ENCODE measurements around the gene ADCY7. TPM values are rescaled to one million over a fixed set of nuclear protein-coding genes. Genes with fewer than 3 reads are reported as not detected.
"Not testable (repeated sequence)": the region's sequence is repeated elsewhere in the genome, so short reads cannot be mapped to it uniquely, and the experiment has no call there.

Gene ADCY7
- total RNA-seq, 5 donors from 2014 or later (not counting 1 experiment from before 2014, with no cell fraction given) = 201 to 314 (median 278) TPM

GRCh38 chr16:50336884-50337283 is 70.5 kb downstream of the ADCY7 start:
- ChIA-PET POLR2A (interaction anchor here in 1 of 2 donors (0.7 to 1.5 kb wide), 2 partner anchors 10 to 18 kb away, joined by 7 to 8 read pairs; no protein-coding TSS in a partner anchor), CTCF (interaction anchor here in 1 of 2 donors (0.7 to 0.9 kb wide), 4 partner anchors 15 to 64 kb away, joined by 3 to 8 read pairs (median 4); no protein-coding TSS in a partner anchor)
- Histone ChIP-seq H3K36me3 (ENCODE audit: control insufficient read depth in 2 of 2, extremely low read depth in 1 of 2, insufficient read depth in 1 of 2, low read length in 1 of 2) (peaks cover 4 to 39% of the 10 kb centered on the region in 2 donors), H3K27me3 (replicated peaks in 1 of 2; ENCODE audit: control insufficient read depth in 2 of 2, extremely low read depth in 1 of 2, insufficient read depth in 2 of 2, low read length in 1 of 2) (no peaks in the 10 kb centered on the region), H3K4me3 (ENCODE audit: control insufficient read depth in 1 of 2, extremely low read depth in 1 of 2, low read length in 1 of 2) (no peak overlapping the region), H3K27ac (ENCODE audit: low read length) (peak overlapping the region; percentile 94), H3K4me1 (ENCODE audit: control insufficient read depth in 1 of 2, extremely low read depth in 1 of 2, insufficient read depth in 2 of 2, low read length in 2 of 2) (peaks cover 0 to 22% of the 10 kb centered on the region in 2 experiments), H3K9me3 (no peaks in the 10 kb centered on the region)
- Mint-ChIP-seq H3K4me3 (peak overlapping the region in 1 of 3 donors; percentile 63), H3K27me3 (no peaks in the 10 kb centered on the region), H3K4me1 (peaks cover 26 to 68% (median 53%) of the 10 kb centered on the region in 3 donors), H3K27ac (peak overlapping the region; percentile 81 to 90), H3K36me3 (peaks cover 43% of the 10 kb centered on the region), H3K9me3 (peaks cover 0 to 2% (median 0%) of the 10 kb centered on the region in 3 donors)
- WGBS (ENCODE audit: insufficient coverage) = no CpG with 5 or more reads among the region's 1 CpG
- DNase-seq (no peak), ATAC-seq (replicated peaks in 1 of 4) (no peak)

- 20% methylated on average over 1 of the region's 8 CpGs for WGBS (ENCODE audit: insufficient coverage)
- no peaks in the 10 kb centered on the region for H3K9me3 ChIP-seq
- Mint-ChIP-seq H3K4me3 (peak overlapping the region; percentile 14 to 63 (median 21)), H3K9me3 (no peaks in the 10 kb centered on the region), H3K4me1 (peaks cover 26 to 70% (median 47%) of the 10 kb centered on the region in 3 donors), H3K27ac (peak overlapping the region; percentile 71 to 90), H3K36me3 (peaks cover 37% of the 10 kb centered on the region), H3K27me3 (no peaks in the 10 kb centered on the region)
- no peak overlapping the region for H3K4me3 ChIP-seq (ENCODE audit: control insufficient read depth in 1 of 2, extremely low read depth in 1 of 2, low read length in 1 of 2)
- peaks cover 0 to 22% of the 10 kb centered on the region in 2 experiments for H3K4me1 ChIP-seq (ENCODE audit: control insufficient read depth in 1 of 2, extremely low read depth in 1 of 2, insufficient read depth in 2 of 2, low read length in 2 of 2)
- peak overlapping the region; percentile 94 for H3K27ac ChIP-seq (ENCODE audit: low read length)
- ChIA-PET CTCF (interaction anchor here in 1 of 2 donors (0.7 to 3.6 kb wide), 8 partner anchors 9 to 314 kb away, joined by 3 to 40 read pairs (median 4); partner anchors contain the start of gene CNEP1R1), POLR2A (interaction anchor here in 1 of 2 donors (0.6 to 1.9 kb wide), 7 partner anchors 8 to 31 kb away, joined by 3 to 16 read pairs (median 4); no protein-coding TSS in a partner anchor)
- DNase-seq (peak in 16 of 35 experiments; percentile 12 to 77 (median 47)), ATAC-seq (replicated peaks in 1 of 4) (peak; percentile 29 to 78 (median 68))
- no peaks in the 10 kb centered on the region for H3K27me3 ChIP-seq (replicated peaks in 1 of 2; ENCODE audit: control insufficient read depth in 2 of 2, extremely low read depth in 1 of 2, insufficient read depth in 2 of 2, low read length in 1 of 2)
- peaks cover 4 to 45% of the 10 kb centered on the region in 2 donors for H3K36me3 ChIP-seq (ENCODE audit: control insufficient read depth in 2 of 2, extremely low read depth in 1 of 2, insufficient read depth in 1 of 2, low read length in 1 of 2)
These were observed 72.2 kb downstream of the ADCY7 start for GRCh38 chr16:50338371-50339231.

GRCh38 chr16:50340578-50340977 is 74.2 kb downstream of the ADCY7 start:
- Histone ChIP-seq H3K4me3 (ENCODE audit: control insufficient read depth in 1 of 2, extremely low read depth in 1 of 2, low read length in 1 of 2) (no peak overlapping the region), H3K9me3 (no peaks in the 10 kb centered on the region), H3K4me1 (ENCODE audit: control insufficient read depth in 1 of 2, extremely low read depth in 1 of 2, insufficient read depth in 2 of 2, low read length in 2 of 2) (peaks cover 0 to 20% of the 10 kb centered on the region in 2 experiments), H3K27me3 (replicated peaks in 1 of 2; ENCODE audit: control insufficient read depth in 2 of 2, extremely low read depth in 1 of 2, insufficient read depth in 2 of 2, low read length in 1 of 2) (no peaks in the 10 kb centered on the region), H3K36me3 (ENCODE audit: control insufficient read depth in 2 of 2, extremely low read depth in 1 of 2, insufficient read depth in 1 of 2, low read length in 1 of 2) (peaks cover 0 to 38% of the 10 kb centered on the region in 2 donors), H3K27ac (ENCODE audit: low read length) (peak overlapping the region; percentile 19)
- H3K36me3 Mint-ChIP-seq = peaks cover 36% of the 10 kb centered on the region
- ChIA-PET CTCF (interaction anchor here (0.7 to 3.6 kb wide), 5 partner anchors 11 to 27 kb away, joined by 3 to 37 read pairs (median 6); no protein-coding TSS in a partner anchor), POLR2A (interaction anchor here in 1 of 2 donors (0.6 kb wide), 1 partner anchor 12 kb away, joined by 5 read pairs; no protein-coding TSS in a partner anchor)
- H3K27me3 Mint-ChIP-seq = no peaks in the 10 kb centered on the region
- peaks cover 25 to 59% (median 35%) of the 10 kb centered on the region in 3 donors for H3K4me1 Mint-ChIP-seq
- no peaks in the 10 kb centered on the region for H3K9me3 Mint-ChIP-seq
- peak overlapping the region in 1 of 2 donors; percentile 85 for H3K27ac Mint-ChIP-seq
- no CpG with 5 or more reads among the region's 2 CpGs for WGBS (ENCODE audit: insufficient coverage)
- ATAC-seq (replicated peaks in 1 of 4) (no peak), DNase-seq (no peak)
- H3K4me3 Mint-ChIP-seq = no peak overlapping the region

- DNase-seq; H3K4me3 ChIP-seq (ENCODE audit: control insufficient read depth in 1 of 2, extremely low read depth in 1 of 2, low read length in 1 of 2); H3K27me3 Mint-ChIP-seq; H3K9me3 ChIP-seq; H3K4me1 ChIP-seq (ENCODE audit: control insufficient read depth in 1 of 2, extremely low read depth in 1 of 2, insufficient read depth in 2 of 2, low read length in 2 of 2); POLR2A ChIA-PET; H3K4me3 Mint-ChIP-seq; H3K27me3 ChIP-seq (replicated peaks in 1 of 2; ENCODE audit: control insufficient read depth in 2 of 2, extremely low read depth in 1 of 2, insufficient read depth in 2 of 2, low read length in 1 of 2); H3K9me3 Mint-ChIP-seq; ATAC-seq (replicated peaks in 1 of 4); H3K27ac ChIP-seq (ENCODE audit: low read length): not testable (repeated sequence)
- peaks cover 26 to 50% (median 28%) of the 10 kb centered on the region in 3 donors for H3K4me1 Mint-ChIP-seq
- H3K36me3 ChIP-seq (ENCODE audit: control insufficient read depth in 2 of 2, extremely low read depth in 1 of 2, insufficient read depth in 1 of 2, low read length in 1 of 2) = peaks cover 0 to 35% of the 10 kb centered on the region in 2 donors
- H3K27ac Mint-ChIP-seq = peak overlapping the region in 1 of 2 donors; percentile 35
- WGBS (ENCODE audit: insufficient coverage) = 91% methylated on average over 7 of the region's 8 CpGs
- peaks cover 53% of the 10 kb centered on the region for H3K36me3 Mint-ChIP-seq
- CTCF ChIA-PET = interaction anchor here in 1 of 2 donors (0.7 to 0.9 kb wide), 2 partner anchors 11 to 35 kb away, joined by 3 read pairs; no protein-coding TSS in a partner anchor
These were observed 77.2 kb downstream of the ADCY7 start for GRCh38 chr16:50343566-50343965.

- Mint-ChIP-seq H3K36me3 (peaks cover 63% of the 10 kb centered on the region), H3K27ac (peak overlapping the region in 1 of 2 donors; percentile 22), H3K4me1 (peaks cover 21 to 42% (median 22%) of the 10 kb centered on the region in 3 donors)
- ATAC-seq (replicated peaks in 1 of 4); H3K27me3 Mint-ChIP-seq; H3K4me1 ChIP-seq (ENCODE audit: control insufficient read depth in 1 of 2, extremely low read depth in 1 of 2, insufficient read depth in 2 of 2, low read length in 2 of 2); H3K9me3 ChIP-seq; DNase-seq; H3K9me3 Mint-ChIP-seq; H3K4me3 ChIP-seq (ENCODE audit: control insufficient read depth in 1 of 2, extremely low read depth in 1 of 2, low read length in 1 of 2); H3K27me3 ChIP-seq (replicated peaks in 1 of 2; ENCODE audit: control insufficient read depth in 2 of 2, extremely low read depth in 1 of 2, insufficient read depth in 2 of 2, low read length in 1 of 2); H3K4me3 Mint-ChIP-seq; H3K27ac ChIP-seq (ENCODE audit: low read length); POLR2A ChIA-PET: not testable (repeated sequence)
- CTCF ChIA-PET = interaction anchor here in 1 of 2 donors (0.7 kb wide), 1 partner anchor 24 kb away, joined by 3 read pairs; no protein-coding TSS in a partner anchor
- peaks cover 0 to 38% of the 10 kb centered on the region in 2 donors for H3K36me3 ChIP-seq (ENCODE audit: control insufficient read depth in 2 of 2, extremely low read depth in 1 of 2, insufficient read depth in 1 of 2, low read length in 1 of 2)
- no CpG with 5 or more reads among the region's 2 CpGs for WGBS (ENCODE audit: insufficient coverage)
These were observed 78.9 kb downstream of the ADCY7 start for GRCh38 chr16:50345210-50345609.

GRCh38 chr16:50351116-50351515 is 84.8 kb downstream of the ADCY7 start:
- no peak overlapping the region for H3K4me3 Mint-ChIP-seq
- H3K36me3 Mint-ChIP-seq = peaks cover 51% of the 10 kb centered on the region
- no peaks in the 10 kb centered on the region for H3K27me3 ChIP-seq (replicated peaks in 1 of 2; ENCODE audit: control insufficient read depth in 2 of 2, extremely low read depth in 1 of 2, insufficient read depth in 2 of 2, low read length in 1 of 2)
- H3K4me1 ChIP-seq (ENCODE audit: control insufficient read depth in 1 of 2, extremely low read depth in 1 of 2, insufficient read depth in 2 of 2, low read length in 2 of 2) = no peaks in the 10 kb centered on the region
- H3K27ac ChIP-seq (ENCODE audit: low read length) = no peak overlapping the region
- DNase-seq (no peak), ATAC-seq (replicated peaks in 1 of 4) (no peak)
- peaks cover 15 to 46% (median 27%) of the 10 kb centered on the region in 3 donors for H3K4me1 Mint-ChIP-seq
- H3K36me3 ChIP-seq (ENCODE audit: control insufficient read depth in 2 of 2, extremely low read depth in 1 of 2, insufficient read depth in 1 of 2, low read length in 1 of 2) = peaks cover 0 to 44% of the 10 kb centered on the region in 2 donors
- no peaks in the 10 kb centered on the region for H3K9me3 ChIP-seq
- H3K4me3 ChIP-seq (ENCODE audit: control insufficient read depth in 1 of 2, extremely low read depth in 1 of 2, low read length in 1 of 2) = no peak overlapping the region
- WGBS (ENCODE audit: insufficient coverage) = 96% methylated on average over 3 of the region's 5 CpGs
- no peaks in the 10 kb centered on the region for H3K9me3 Mint-ChIP-seq
- no peaks in the 10 kb centered on the region for H3K27me3 Mint-ChIP-seq
- H3K27ac Mint-ChIP-seq = peak overlapping the region in 1 of 2 donors; percentile 66
- POLR2A ChIA-PET = interaction anchor here in 1 of 2 donors (0.6 kb wide), 1 partner anchor 9 kb away, joined by 5 read pairs; no protein-coding TSS in a partner anchor
- CTCF ChIA-PET = interaction anchor here (1.0 to 7.9 kb wide), 3 partner anchors 10 to 24 kb away, joined by 3 to 250 read pairs (median 3); no protein-coding TSS in a partner anchor

All from T-cell (primary cell).